Measurements from ENCODE around the gene SP5. TPM values are rescaled to one million over a fixed set of nuclear protein-coding genes. Genes with fewer than 3 reads are reported as not detected.

SP5 gene
- total and polyA plus RNA-seq, 5 donors from 2014 or later, result not detected

GRCh38 chr2:170736628-170737027 lies 21.5 kb downstream of the SP5 start:
- H3K4me1 Mint-ChIP-seq, result no peaks in the 10 kb centered on the region
- H3K9me3 ChIP-seq (ENCODE audit: control insufficient read depth in 2 of 2, low read length in 2 of 2), result peaks cover 0 to 3% of the 10 kb centered on the region in 2 experiments
- peaks cover 0 to 10% (median 0%) of the 10 kb centered on the region in 7 donors for H3K9me3 Mint-ChIP-seq
- peaks cover 24% of the 10 kb centered on the region for H3K27me3 Mint-ChIP-seq
- no peak overlapping the region for H3K27ac ChIP-seq (ENCODE audit: insufficient read depth, low read length, poor library complexity, severe bottlenecking)
- no peak overlapping the region for H3K27ac Mint-ChIP-seq
- no peak for DNase-seq
- H3K4me1 ChIP-seq (ENCODE audit: control insufficient read depth, insufficient read depth, low read length, poor library complexity, severe bottlenecking), result no peaks in the 10 kb centered on the region
- H3K4me3 ChIP-seq (ENCODE audit: low read depth, low read length), result no peak overlapping the region
- no peaks in the 10 kb centered on the region for H3K27me3 ChIP-seq (ENCODE audit: control insufficient read depth, insufficient read depth, low read length)
- no peaks in the 10 kb centered on the region for H3K36me3 ChIP-seq (ENCODE audit: control insufficient read depth, insufficient read depth, low read length)
- ATAC-seq (ENCODE audit: low read depth in 2 of 2), result no peak
- H3K36me3 Mint-ChIP-seq, result no peaks in the 10 kb centered on the region
- H3K4me3 Mint-ChIP-seq, result no peak overlapping the region

- Histone ChIP-seq H3K27ac (ENCODE audit: insufficient read depth, low read length, poor library complexity, severe bottlenecking) (no peak overlapping the region), H3K9me3 (ENCODE audit: control insufficient read depth in 2 of 2, low read length in 2 of 2) (peaks cover 0 to 3% of the 10 kb centered on the region in 2 experiments), H3K27me3 (ENCODE audit: control insufficient read depth, insufficient read depth, low read length) (no peaks in the 10 kb centered on the region), H3K4me1 (ENCODE audit: control insufficient read depth, insufficient read depth, low read length, poor library complexity, severe bottlenecking) (no peaks in the 10 kb centered on the region), H3K4me3 (ENCODE audit: low read depth, low read length) (no peak overlapping the region), H3K36me3 (ENCODE audit: control insufficient read depth, insufficient read depth, low read length) (no peaks in the 10 kb centered on the region)
- no peaks in the 10 kb centered on the region for H3K4me1 Mint-ChIP-seq
- peaks cover 24% of the 10 kb centered on the region for H3K27me3 Mint-ChIP-seq
- no peak overlapping the region for H3K4me3 Mint-ChIP-seq
- ATAC-seq (ENCODE audit: low read depth in 2 of 2) (no peak), DNase-seq (no peak)
- H3K36me3 Mint-ChIP-seq, result no peaks in the 10 kb centered on the region
- H3K27ac Mint-ChIP-seq, result no peak overlapping the region
- H3K9me3 Mint-ChIP-seq, result peaks cover 0 to 10% (median 0%) of the 10 kb centered on the region in 7 donors
Observed at GRCh38 chr2:170737406-170737805, 22.3 kb downstream of the SP5 start.

GRCh38 chr2:170737821-170738220 lies 22.7 kb downstream of the SP5 start:
- Mint-ChIP-seq H3K27ac (no peak overlapping the region), H3K9me3 (peaks cover 0 to 10% (median 0%) of the 10 kb centered on the region in 7 donors), H3K4me1 (no peaks in the 10 kb centered on the region), H3K27me3 (peaks cover 24% of the 10 kb centered on the region), H3K4me3 (no peak overlapping the region), H3K36me3 (no peaks in the 10 kb centered on the region)
- Histone ChIP-seq H3K27ac (ENCODE audit: insufficient read depth, low read length, poor library complexity, severe bottlenecking) (no peak overlapping the region), H3K36me3 (ENCODE audit: control insufficient read depth, insufficient read depth, low read length) (no peaks in the 10 kb centered on the region), H3K9me3 (ENCODE audit: control insufficient read depth in 2 of 2, low read length in 2 of 2) (peaks cover 0 to 3% of the 10 kb centered on the region in 2 experiments), H3K4me1 (ENCODE audit: control insufficient read depth, insufficient read depth, low read length, poor library complexity, severe bottlenecking) (no peaks in the 10 kb centered on the region), H3K27me3 (ENCODE audit: control insufficient read depth, insufficient read depth, low read length) (no peaks in the 10 kb centered on the region), H3K4me3 (ENCODE audit: low read depth, low read length) (no peak overlapping the region)
- ATAC-seq (ENCODE audit: low read depth in 2 of 2) (no peak), DNase-seq (no peak)

- Histone ChIP-seq H3K27me3 (ENCODE audit: control insufficient read depth, insufficient read depth, low read length) (no peaks in the 10 kb centered on the region), H3K9me3 (ENCODE audit: control insufficient read depth in 2 of 2, low read length in 2 of 2) (peaks cover 0 to 3% of the 10 kb centered on the region in 2 experiments), H3K36me3 (ENCODE audit: control insufficient read depth, insufficient read depth, low read length) (no peaks in the 10 kb centered on the region), H3K4me1 (ENCODE audit: control insufficient read depth, insufficient read depth, low read length, poor library complexity, severe bottlenecking) (no peaks in the 10 kb centered on the region), H3K27ac (ENCODE audit: insufficient read depth, low read length, poor library complexity, severe bottlenecking) (no peak overlapping the region), H3K4me3 (ENCODE audit: low read depth, low read length) (no peak overlapping the region)
- H3K4me1 Mint-ChIP-seq, result no peaks in the 10 kb centered on the region
- H3K9me3 Mint-ChIP-seq, result peaks cover 0 to 10% (median 0%) of the 10 kb centered on the region in 7 donors
- no peak for ATAC-seq (ENCODE audit: low read depth in 2 of 2)
- no peaks in the 10 kb centered on the region for H3K36me3 Mint-ChIP-seq
- H3K27ac Mint-ChIP-seq, result no peak overlapping the region
- peaks cover 19% of the 10 kb centered on the region for H3K27me3 Mint-ChIP-seq
- H3K4me3 Mint-ChIP-seq, result no peak overlapping the region
- DNase-seq, result no peak
Observed at GRCh38 chr2:170739048-170739447, 23.9 kb downstream of the SP5 start.

GRCh38 chr2:170739507-170740046 lies 24.4 kb downstream of the SP5 start:
- H3K4me3 Mint-ChIP-seq, result no peak overlapping the region
- DNase-seq (no peak), ATAC-seq (ENCODE audit: low read depth in 2 of 2) (no peak)
- Histone ChIP-seq H3K4me3 (ENCODE audit: low read depth, low read length) (no peak overlapping the region), H3K36me3 (ENCODE audit: control insufficient read depth, insufficient read depth, low read length) (no peaks in the 10 kb centered on the region), H3K4me1 (ENCODE audit: control insufficient read depth, insufficient read depth, low read length, poor library complexity, severe bottlenecking) (no peaks in the 10 kb centered on the region), H3K27me3 (ENCODE audit: control insufficient read depth, insufficient read depth, low read length) (no peaks in the 10 kb centered on the region), H3K27ac (ENCODE audit: insufficient read depth, low read length, poor library complexity, severe bottlenecking) (no peak overlapping the region), H3K9me3 (ENCODE audit: control insufficient read depth in 2 of 2, low read length in 2 of 2) (peaks cover 0 to 3% of the 10 kb centered on the region in 2 experiments)
- H3K27ac Mint-ChIP-seq, result peak overlapping the region in 1 of 3 donors; percentile 28
- H3K27me3 Mint-ChIP-seq, result peaks cover 19% of the 10 kb centered on the region
- H3K9me3 Mint-ChIP-seq, result peaks cover 0 to 10% (median 0%) of the 10 kb centered on the region in 7 donors
- H3K4me1 Mint-ChIP-seq, result no peaks in the 10 kb centered on the region
- H3K36me3 Mint-ChIP-seq, result no peaks in the 10 kb centered on the region

GRCh38 chr2:170740660-170741059 lies 25.5 kb downstream of the SP5 start:
- Histone ChIP-seq H3K4me1 (ENCODE audit: control insufficient read depth, insufficient read depth, low read length, poor library complexity, severe bottlenecking) (no peaks in the 10 kb centered on the region), H3K9me3 (ENCODE audit: control insufficient read depth in 2 of 2, low read length in 2 of 2) (peaks cover 0 to 3% of the 10 kb centered on the region in 2 experiments), H3K36me3 (ENCODE audit: control insufficient read depth, insufficient read depth, low read length) (no peaks in the 10 kb centered on the region), H3K27ac (ENCODE audit: insufficient read depth, low read length, poor library complexity, severe bottlenecking) (no peak overlapping the region), H3K4me3 (ENCODE audit: low read depth, low read length) (no peak overlapping the region), H3K27me3 (ENCODE audit: control insufficient read depth, insufficient read depth, low read length) (peaks cover 3% of the 10 kb centered on the region)
- Mint-ChIP-seq H3K4me1 (no peaks in the 10 kb centered on the region), H3K36me3 (no peaks in the 10 kb centered on the region), H3K27me3 (peaks cover 20% of the 10 kb centered on the region), H3K4me3 (no peak overlapping the region), H3K9me3 (peaks cover 0 to 10% (median 0%) of the 10 kb centered on the region in 7 donors), H3K27ac (no peak overlapping the region)
- ATAC-seq (ENCODE audit: low read depth in 2 of 2) (no peak), DNase-seq (no peak)

GRCh38 chr2:170742000-170742399 lies 26.9 kb downstream of the SP5 start:
- H3K4me3 ChIP-seq (ENCODE audit: low read depth, low read length), result no peak overlapping the region
- no peak for DNase-seq
- no peaks in the 10 kb centered on the region for H3K36me3 ChIP-seq (ENCODE audit: control insufficient read depth, insufficient read depth, low read length)
- H3K27me3 Mint-ChIP-seq, result peaks cover 11% of the 10 kb centered on the region
- H3K4me1 Mint-ChIP-seq, result no peaks in the 10 kb centered on the region
- no peak overlapping the region for H3K27ac Mint-ChIP-seq
- no peak overlapping the region for H3K4me3 Mint-ChIP-seq
- no peaks in the 10 kb centered on the region for H3K36me3 Mint-ChIP-seq
- H3K9me3 ChIP-seq (ENCODE audit: control insufficient read depth in 2 of 2, low read length in 2 of 2), result no peaks in the 10 kb centered on the region
- no peak overlapping the region for H3K27ac ChIP-seq (ENCODE audit: insufficient read depth, low read length, poor library complexity, severe bottlenecking)
- peaks cover 3% of the 10 kb centered on the region for H3K27me3 ChIP-seq (ENCODE audit: control insufficient read depth, insufficient read depth, low read length)
- H3K4me1 ChIP-seq (ENCODE audit: control insufficient read depth, insufficient read depth, low read length, poor library complexity, severe bottlenecking), result no peaks in the 10 kb centered on the region
- peaks cover 0 to 8% (median 0%) of the 10 kb centered on the region in 7 donors for H3K9me3 Mint-ChIP-seq
- ATAC-seq (ENCODE audit: low read depth in 2 of 2), result no peak

- no peaks in the 10 kb centered on the region for H3K4me1 ChIP-seq (ENCODE audit: control insufficient read depth, insufficient read depth, low read length, poor library complexity, severe bottlenecking)
- H3K4me3 ChIP-seq (ENCODE audit: low read depth, low read length), result no peak overlapping the region
- H3K36me3 ChIP-seq (ENCODE audit: control insufficient read depth, insufficient read depth, low read length), result no peaks in the 10 kb centered on the region
- peaks cover 3% of the 10 kb centered on the region for H3K27me3 ChIP-seq (ENCODE audit: control insufficient read depth, insufficient read depth, low read length)
- Mint-ChIP-seq H3K4me3 (no peak overlapping the region), H3K9me3 (peaks cover 0 to 3% (median 0%) of the 10 kb centered on the region in 7 donors), H3K27ac (no peak overlapping the region), H3K27me3 (peaks cover 7% of the 10 kb centered on the region), H3K36me3 (no peaks in the 10 kb centered on the region), H3K4me1 (no peaks in the 10 kb centered on the region)
- ATAC-seq (ENCODE audit: low read depth in 2 of 2) (no peak), DNase-seq (no peak)
- no peaks in the 10 kb centered on the region for H3K9me3 ChIP-seq (ENCODE audit: control insufficient read depth in 2 of 2, low read length in 2 of 2)
- H3K27ac ChIP-seq (ENCODE audit: insufficient read depth, low read length, poor library complexity, severe bottlenecking), result no peak overlapping the region
Observed at GRCh38 chr2:170742896-170743529, 27.9 kb downstream of the SP5 start.
